Left renal pelvis (tissue), 4 donors: ENCODE data around the gene SMNDC1. TPM values are rescaled to one million over a fixed set of nuclear protein-coding genes. Genes with fewer than 3 reads are reported as not detected.

Experiments used
- DNase-seq, 4 donors: peaks; one replicate each; pipeline ENCODE4 v3.0.0-alpha.2; 2013; ENCODE audit warnings: low read depth in 4 of 4, low spot score in 3 of 4
- polyA plus RNA-seq, 4 donors: library from polyadenylated mRNA; unstranded; fragments of 120-200 nt; gene quantifications; one replicate each; pipeline ENCODE4 v1.2.1, GENCODE V29; 2013; ENCODE audit not compliant: insufficient read length in 4 of 4

Gene SMNDC1
- polyA plus RNA-seq, 4 donors, result 41.5 to 56.1 (median 53.8) TPM

- DNase-seq, result no peak
Measured at GRCh38 chr10:110330675-110331074, 26.0 kb upstream of the SMNDC1 start.

GRCh38 chr10:110327262-110327914 is 22.7 kb upstream of the SMNDC1 start:
- DNase-seq, result no peak

GRCh38 chr10:110326351-110327032 is 21.8 kb upstream of the SMNDC1 start:
- no peak for DNase-seq

- DNase-seq, result no peak
Measured at GRCh38 chr10:110324805-110325280, 20.1 kb upstream of the SMNDC1 start.

- no peak for DNase-seq
Measured at GRCh38 chr10:110324201-110324804, 19.6 kb upstream of the SMNDC1 start.

- DNase-seq, result no peak
Measured at GRCh38 chr10:110323503-110323902, 18.8 kb upstream of the SMNDC1 start.

GRCh38 chr10:110321869-110322620 is 17.3 kb upstream of the SMNDC1 start:
- DNase-seq, result no peak

GRCh38 chr10:110317866-110318850 is 13.4 kb upstream of the SMNDC1 start:
- DNase-seq, result no peak

- DNase-seq, result no peak
Measured at GRCh38 chr10:110313674-110314073, 9.0 kb upstream of the SMNDC1 start.

- no peak for DNase-seq
Measured at GRCh38 chr10:110312206-110312605, 7.5 kb upstream of the SMNDC1 start.

GRCh38 chr10:110311357-110311949 is 6.7 kb upstream of the SMNDC1 start:
- peak in 2 of 4 donors; percentile 40 to 46 for DNase-seq

- no peak for DNase-seq
Measured at GRCh38 chr10:110310741-110311140, 6.0 kb upstream of the SMNDC1 start.

- DNase-seq, result no peak
Measured at GRCh38 chr10:110307805-110308204, 3.1 kb upstream of the SMNDC1 start.

- no peak for DNase-seq
Measured at GRCh38 chr10:110306452-110306768, 1.7 kb upstream of the SMNDC1 start.

GRCh38 chr10:110305767-110306451 is 1.2 kb upstream of the SMNDC1 start:
- peak in 2 of 4 donors; percentile 40 to 52 for DNase-seq

- peak in 1 of 4 donors; percentile 31 for DNase-seq
Measured at GRCh38 chr10:110304394-110304779, 333 bp downstream of the SMNDC1 start.

- no peak for DNase-seq
Measured at GRCh38 chr10:110303681-110304080, 1.0 kb downstream of the SMNDC1 start.

- DNase-seq, result no peak
Measured at GRCh38 chr10:110300486-110300986, 4.2 kb downstream of the SMNDC1 start.

- no peak for DNase-seq
Measured at GRCh38 chr10:110296966-110297365, 7.8 kb downstream of the SMNDC1 start.
